ENCODE results near the gene KRT78.
A peak's percentile ranks its signal among the peaks of the same experiment; 100 is the strongest.
"Not testable (repeated sequence)": the region's sequence is repeated elsewhere in the genome, so short reads cannot be mapped to it uniquely, and the experiment has no call there.

KRT78 gene, protein sequence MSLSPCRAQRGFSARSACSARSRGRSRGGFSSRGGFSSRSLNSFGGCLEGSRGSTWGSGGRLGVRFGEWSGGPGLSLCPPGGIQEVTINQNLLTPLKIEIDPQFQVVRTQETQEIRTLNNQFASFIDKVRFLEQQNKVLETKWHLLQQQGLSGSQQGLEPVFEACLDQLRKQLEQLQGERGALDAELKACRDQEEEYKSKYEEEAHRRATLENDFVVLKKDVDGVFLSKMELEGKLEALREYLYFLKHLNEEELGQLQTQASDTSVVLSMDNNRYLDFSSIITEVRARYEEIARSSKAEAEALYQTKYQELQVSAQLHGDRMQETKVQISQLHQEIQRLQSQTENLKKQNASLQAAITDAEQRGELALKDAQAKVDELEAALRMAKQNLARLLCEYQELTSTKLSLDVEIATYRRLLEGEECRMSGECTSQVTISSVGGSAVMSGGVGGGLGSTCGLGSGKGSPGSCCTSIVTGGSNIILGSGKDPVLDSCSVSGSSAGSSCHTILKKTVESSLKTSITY

DNA sequence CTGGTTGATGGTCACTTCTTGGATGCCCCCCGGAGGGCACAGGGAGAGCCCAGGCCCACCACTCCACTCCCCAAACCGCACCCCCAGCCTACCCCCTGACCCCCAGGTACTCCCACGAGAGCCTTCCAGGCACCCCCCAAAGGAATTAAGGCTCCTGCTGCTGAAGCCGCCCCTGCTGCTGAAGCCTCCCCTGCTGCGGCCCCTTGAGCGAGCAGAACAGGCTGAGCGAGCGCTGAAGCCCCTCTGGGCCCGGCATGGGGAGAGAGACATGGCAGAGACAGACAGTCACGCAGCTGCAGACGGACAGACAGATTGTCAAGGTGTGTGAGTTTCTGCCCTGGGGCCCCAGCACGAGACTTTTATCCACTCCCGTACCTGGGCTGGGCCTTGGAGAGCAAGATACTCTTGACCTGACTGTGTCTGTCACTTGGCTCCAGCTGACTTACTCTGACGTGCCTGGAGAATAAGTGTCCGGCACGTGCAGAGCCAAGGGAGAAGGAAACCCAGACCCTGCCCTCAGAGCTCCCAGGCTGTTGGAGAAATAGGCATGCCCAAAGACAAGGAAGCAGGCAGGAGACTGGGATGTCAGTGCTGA, at the start of gene KRT78:
TSS of gene KRT78 (minus strand) at position 334 of the 595 bp plus-strand sequence. CDS start at position 270, 64 bp downstream.
- DNase-seq (ENCODE audit: low spot score), result no peak

DNA sequence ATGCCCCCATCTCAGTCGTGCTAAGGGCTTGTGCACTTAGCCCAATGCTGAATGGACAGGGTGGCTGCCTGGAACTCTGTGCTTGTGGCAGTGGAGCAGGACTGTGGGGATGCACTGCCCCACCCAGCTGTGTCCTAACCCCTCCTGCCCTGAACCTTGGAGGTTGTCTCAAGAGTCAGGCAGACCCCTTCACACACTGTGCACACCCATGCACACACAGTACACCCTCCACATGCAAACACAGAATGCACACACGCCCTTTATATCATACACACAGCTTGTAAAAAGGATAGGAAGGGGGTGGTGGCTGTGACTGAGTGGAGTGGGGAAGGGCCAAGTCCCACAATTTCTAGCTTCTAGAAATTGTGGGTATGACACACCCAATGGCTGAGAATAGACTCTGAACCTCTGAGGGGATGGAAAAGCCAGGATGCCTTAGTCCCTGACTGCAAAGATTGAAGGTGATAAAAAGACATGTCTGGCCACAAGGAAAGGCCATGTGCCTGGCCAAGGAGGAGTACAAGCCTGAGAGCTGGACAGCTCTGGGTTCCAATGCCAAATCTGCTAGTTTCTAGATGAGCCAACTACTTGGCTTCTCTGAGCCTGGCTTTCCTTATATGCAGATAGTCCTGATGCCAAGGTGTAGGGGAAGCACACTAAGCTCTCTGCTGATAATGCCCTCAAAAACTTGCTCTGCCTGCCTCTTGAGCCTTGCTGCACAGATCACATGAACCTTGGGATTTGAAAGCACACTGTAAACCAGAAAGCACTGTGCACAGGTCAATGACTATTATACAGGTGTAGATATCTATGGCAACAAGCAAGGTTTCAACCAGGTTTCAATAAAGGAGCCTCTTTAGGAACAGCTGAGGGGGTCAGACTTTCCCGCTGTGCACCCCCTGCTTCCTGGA, 47.7 kb upstream of the KRT78 start:
- DNase-seq (ENCODE audit: low spot score), result no peak

DNA sequence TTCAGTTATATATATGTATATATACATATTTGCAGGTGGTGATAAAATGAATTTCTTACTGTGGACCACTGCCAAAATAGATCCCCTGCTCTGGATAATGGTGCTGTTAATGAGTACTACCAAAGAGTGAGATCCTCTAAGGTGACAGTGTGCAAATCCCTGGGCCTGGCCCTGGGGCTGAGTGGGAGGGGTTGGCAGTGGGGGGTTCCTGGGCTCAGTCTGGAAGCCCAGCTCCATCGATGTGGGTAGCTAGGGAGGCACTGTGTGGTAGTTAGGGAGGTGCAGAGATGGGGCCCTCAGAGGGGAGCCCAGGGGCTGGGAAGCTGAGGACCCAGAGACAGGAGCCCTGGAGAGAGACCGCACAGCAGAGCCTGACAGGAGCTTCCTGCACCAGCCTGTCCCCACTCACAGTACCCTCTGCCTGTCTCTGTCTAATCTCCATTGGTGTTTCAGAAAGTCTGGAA, 47.0 kb upstream of the KRT78 start:
- DNase-seq (ENCODE audit: low spot score), result no peak

- no peak for DNase-seq (ENCODE audit: low spot score)
Observed at GRCh38 chr12:52892974-52893373, 44.2 kb upstream of the KRT78 start.

- no peak for DNase-seq (ENCODE audit: low spot score)
Observed at GRCh38 chr12:52892207-52892852, 43.5 kb upstream of the KRT78 start.

GRCh38 chr12:52891044-52891443, 42.2 kb upstream of the KRT78 start:
- no peak for DNase-seq (ENCODE audit: low spot score)

- DNase-seq (ENCODE audit: low spot score), result no peak
Observed at GRCh38 chr12:52890417-52890816, 41.6 kb upstream of the KRT78 start.

- peak; percentile 76 for DNase-seq (ENCODE audit: low spot score)
Observed at GRCh38 chr12:52884526-52885293, 35.9 kb upstream of the KRT78 start.

- not testable (repeated sequence) for DNase-seq (ENCODE audit: low spot score)
Observed at GRCh38 chr12:52880499-52880898, 31.7 kb upstream of the KRT78 start.

GRCh38 chr12:52879394-52880351, 30.9 kb upstream of the KRT78 start:
- DNase-seq (ENCODE audit: low spot score), result peak; percentile 69

DNA sequence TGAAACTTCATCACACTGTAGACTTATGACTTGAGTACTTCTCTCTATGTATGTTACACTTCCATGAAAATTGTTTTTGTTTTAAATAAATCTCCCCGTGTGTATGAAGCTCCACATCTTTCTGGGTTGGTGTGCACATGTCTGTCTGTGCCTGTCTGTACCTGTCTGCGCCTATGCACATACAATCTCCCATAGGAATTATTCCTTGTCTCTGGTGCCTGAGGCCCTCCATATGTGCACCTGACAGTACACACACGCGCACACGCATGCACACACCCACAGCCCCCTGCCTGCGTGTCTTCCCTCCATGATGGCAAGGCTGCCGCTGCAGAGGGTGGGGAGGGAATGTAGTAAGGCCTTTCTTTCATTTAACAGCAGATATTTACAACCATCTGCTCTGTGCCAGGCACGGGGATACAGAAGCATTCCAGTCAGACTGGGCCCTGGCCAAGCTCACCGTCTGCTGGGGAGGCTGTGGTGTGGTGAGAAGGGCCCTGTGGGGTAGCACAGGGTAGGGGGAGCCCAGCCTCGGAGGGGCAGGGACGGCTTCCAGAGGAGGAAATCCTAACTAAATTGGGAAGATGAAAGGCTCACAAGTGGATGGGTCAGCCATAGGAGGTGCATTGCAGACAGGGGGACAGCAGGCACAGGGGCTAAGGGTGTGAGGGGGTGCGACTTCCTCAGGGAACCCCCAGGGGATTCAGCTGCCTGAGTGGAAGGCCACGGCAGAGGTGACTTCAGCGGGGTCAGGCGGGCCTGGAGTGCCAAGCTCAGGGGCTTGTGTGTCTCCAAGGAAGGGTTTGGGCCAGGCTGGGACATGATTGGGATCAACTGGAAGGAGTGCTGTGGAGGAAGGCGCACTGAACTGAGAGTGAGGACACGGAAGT, 30.0 kb upstream of the KRT78 start:
- DNase-seq (ENCODE audit: low spot score), result no peak

DNA sequence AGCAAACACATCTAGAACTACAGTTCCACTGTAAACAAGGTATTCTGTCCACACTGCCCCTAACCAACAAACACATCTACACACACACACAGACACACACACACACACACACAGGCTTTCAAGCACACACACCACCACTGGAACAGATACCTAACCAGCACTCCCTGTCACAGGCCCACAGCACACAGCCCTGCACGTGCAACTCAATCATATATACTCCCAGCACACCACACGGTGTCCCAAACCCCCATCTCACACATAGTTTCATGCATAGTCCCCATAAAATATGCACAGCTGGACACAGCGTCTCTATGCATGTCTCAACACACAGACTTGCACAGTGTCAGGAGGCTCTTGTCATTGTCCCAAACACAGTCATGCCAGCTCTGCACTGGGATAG, 28.4 kb upstream of the KRT78 start:
- DNase-seq (ENCODE audit: low spot score), result no peak

DNA sequence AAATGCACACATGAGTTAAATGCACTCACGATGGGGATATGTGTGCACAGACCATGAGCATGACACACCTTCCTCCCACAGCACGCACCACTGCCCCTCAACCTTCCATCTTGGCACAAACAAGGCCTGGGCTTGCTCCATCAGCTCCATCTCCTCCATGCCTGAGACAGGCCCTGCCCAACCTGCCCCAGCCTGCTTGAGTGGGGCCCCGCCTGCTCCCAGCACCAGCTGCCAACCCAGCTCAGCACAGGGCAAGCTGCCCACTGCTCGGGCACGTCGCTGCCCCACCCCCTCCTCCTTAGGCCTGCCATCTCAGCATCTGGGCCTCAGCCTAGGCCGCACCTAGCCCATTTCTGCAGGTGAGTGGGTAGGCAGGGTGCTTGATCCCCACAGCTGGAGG, 27.6 kb upstream of the KRT78 start:
- DNase-seq (ENCODE audit: low spot score), result no peak

DNA sequence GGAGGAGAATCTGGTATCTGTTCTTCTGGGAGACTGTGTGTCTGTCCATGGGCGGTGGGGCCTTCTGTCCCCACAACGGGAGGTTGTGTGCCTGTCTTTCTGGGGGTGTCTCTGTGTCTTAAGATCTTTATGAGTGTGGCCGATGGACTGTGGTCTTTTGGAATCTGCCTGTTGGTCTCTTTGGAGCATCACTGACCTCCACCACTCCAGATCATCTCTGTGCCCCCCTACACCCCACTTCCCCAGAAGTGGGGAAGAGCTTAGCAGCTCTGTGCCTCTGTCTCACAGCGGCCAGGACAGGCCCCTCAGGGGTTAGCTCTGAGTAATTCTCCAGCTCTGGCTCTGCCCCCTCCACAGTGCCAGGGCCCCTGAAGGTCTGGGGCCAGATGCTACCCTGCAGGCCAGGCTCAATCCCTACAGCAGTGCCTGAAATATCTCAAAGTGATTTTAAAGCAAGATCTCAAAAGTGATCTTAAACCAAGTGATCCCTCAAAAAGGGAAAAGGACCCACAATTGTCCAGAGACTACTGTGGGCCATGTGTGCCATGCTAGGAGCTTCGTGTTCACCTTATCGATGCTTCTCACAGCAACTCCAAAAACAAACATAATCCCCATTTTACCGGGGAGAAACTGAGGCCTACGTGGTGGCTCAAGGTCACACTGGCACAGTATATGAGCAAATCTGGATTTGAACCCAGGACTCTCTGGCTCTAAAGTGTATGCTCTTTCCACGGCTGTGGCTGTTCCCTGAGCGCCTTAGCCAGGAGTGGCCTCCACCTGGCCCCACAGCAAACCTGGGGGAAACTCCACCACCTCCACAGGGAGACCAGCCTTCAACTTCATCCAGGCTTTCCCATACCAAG, 26.0 kb upstream of the KRT78 start:
- no peak for DNase-seq (ENCODE audit: low spot score)

DNA sequence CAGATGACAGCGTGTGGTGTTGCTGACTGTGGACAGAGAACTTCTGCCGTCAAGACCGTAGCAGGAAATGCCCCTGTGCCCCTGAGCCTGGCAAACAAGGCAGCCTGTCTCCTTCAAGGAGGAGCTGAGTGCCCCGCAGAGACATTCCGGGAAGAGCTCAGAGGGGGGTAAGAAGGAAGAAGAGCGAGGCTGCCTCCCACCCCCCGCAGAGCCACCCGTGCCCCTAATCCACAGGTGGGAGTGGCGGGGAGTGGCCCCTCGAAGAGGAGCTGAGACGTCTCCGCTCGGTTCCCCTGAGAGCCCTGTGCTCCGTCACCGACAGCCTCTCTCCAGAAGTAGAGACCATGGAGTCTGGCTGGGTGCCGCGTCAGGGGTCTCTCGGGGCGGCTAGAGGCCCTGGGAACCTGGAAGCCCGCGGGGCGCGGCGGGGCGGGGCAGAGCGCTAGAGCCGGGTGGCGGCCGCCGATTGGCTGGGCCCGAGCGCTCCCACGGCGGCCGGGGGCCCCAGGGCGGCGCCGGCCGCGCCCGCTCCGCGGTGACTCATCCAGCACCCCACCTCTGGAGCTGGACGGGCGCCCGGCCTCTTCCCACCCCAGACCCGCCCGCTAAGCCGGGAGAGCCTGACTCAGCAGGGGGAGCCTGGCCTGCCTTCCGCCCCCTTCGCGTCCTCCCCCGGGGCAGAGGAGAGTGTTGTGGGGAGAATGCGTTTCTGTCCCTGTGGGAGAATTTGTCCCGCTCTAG, 25.2 kb upstream of the KRT78 start:
- peak; percentile 21 for DNase-seq (ENCODE audit: low spot score)

- no peak for DNase-seq (ENCODE audit: low spot score)
Observed at GRCh38 chr12:52873513-52873831, 24.7 kb upstream of the KRT78 start.

All from activated CD4-positive, alpha-beta T cell treated with anti-CD3 and anti-CD28 coated beads, Interleukin-2, Interleukin-4, amounts not matched to agents 100 ng/mL and 50 ng/mL, durations not matched to agents 16 hours and 8 hours (primary cell).